Panc1 (cell line): Measurements from ENCODE around the gene CNN2. TPM values are rescaled to one million over a fixed set of nuclear protein-coding genes. Genes with fewer than 3 reads are reported as not detected.

Experiments used
- ATAC-seq: fragments of 200-7000 bp; cut with Tn5 transposase; 2 replicates; pipeline ENCODE4 v1.9.1; 2020; ENCODE audit warnings: mild to moderate bottlenecking, moderate library complexity
- BruUV-seq: library from RNA; stranded (reverse); fragments of 400-500 nt; replicated peaks from 2 replicates; lab custom pipeline; 2021; lab: Mats Ljungman, UMichigan
- CTCF ChIA-PET: fragments of 300-600 bp; sonication (Branson Sonifier 250); formaldehyde crosslinking; loops from one replicate; lab custom pipeline; 2022; ENCODE audit warnings: antibody characterized with exemption; lab: Charles Lee
- POLR2A ChIA-PET: fragments of 300-600 bp; sonication (Branson Sonifier 250); formaldehyde crosslinking; loops from one replicate; lab custom pipeline; 2022; ENCODE audit warnings: antibody characterized with exemption; lab: Charles Lee
- DNase-seq: peaks from one replicate; pipeline ENCODE4 v3.0.0-alpha.2; 2010; ENCODE audit warnings: low read depth, low spot score
- H3K27ac ChIP-seq: 2 replicates; pipeline ENCODE4 v1.5.1; 2011; ENCODE audit warnings: mild to moderate bottlenecking, low read length, inconsistent platforms
- H3K27me3 ChIP-seq: fragments of 200-500 bp; sonication (Bioruptor generic); 2 replicates; pipeline ENCODE4 v1.6.0; 2014; ENCODE audit warnings: low read length, inconsistent platforms; ENCODE audit not compliant: control insufficient read depth, insufficient read depth
- H3K36me3 ChIP-seq: fragments of 200-500 bp; sonication (Bioruptor generic); 2 replicates; pipeline ENCODE4 v1.5.1; 2014; ENCODE audit warnings: inconsistent platforms, mild to moderate bottlenecking, low read length, moderate library complexity; ENCODE audit not compliant: control insufficient read depth, insufficient read depth
- H3K4me1 ChIP-seq: 2 replicates; pipeline ENCODE4 v1.5.1; 2011; ENCODE audit warnings: inconsistent platforms, mild to moderate bottlenecking, low read length, moderate library complexity; ENCODE audit not compliant: control insufficient read depth, insufficient read depth
- H3K4me3 ChIP-seq, 2 experiments: 2 replicates each; pipeline ENCODE4 v1.5.1; 2011 to 2012; ENCODE audit warnings: low read depth in 2 of 2, low read length in 2 of 2, mild to moderate bottlenecking in 2 of 2, inconsistent platforms in 1 of 2, moderate library complexity in 1 of 2
- H3K9me3 ChIP-seq: fragments of 200-500 bp; sonication (Bioruptor generic); 2 replicates; pipeline ENCODE4 v1.5.1; 2014; ENCODE audit warnings: low read depth, mild to moderate bottlenecking, inconsistent platforms, low read length, moderate library complexity; ENCODE audit not compliant: control insufficient read depth, insufficient read depth
- POLR2AphosphoS5 ChIP-seq: IDR thresholded peaks from 2 replicates; pipeline ENCODE4 v1.6.1; 2012; ENCODE audit warnings: mild to moderate bottlenecking, low read depth, low read length, moderate library complexity
- SIN3A ChIP-seq: IDR thresholded peaks from 2 replicates; pipeline ENCODE4 v1.6.1; 2012; ENCODE audit warnings: low read depth, mild to moderate bottlenecking, low read length, moderate library complexity, borderline replicate concordance; ENCODE audit not compliant: insufficient read depth
- TCF7L2 ChIP-seq: IDR thresholded peaks from 2 replicates; pipeline ENCODE4 v1.6.1; 2011; ENCODE audit warnings: mild to moderate bottlenecking, low read depth, low read length, inconsistent platforms
- in situ Hi-C: cut with HindIII; loops from 2 replicates; pipeline ENCODE4 v1.10.0; 2016; ENCODE audit warnings: low sequenced_read_pairs, low pct_unique_long_range_greater_than_20kb
- intact Hi-C: fragments of 100-400 bp; cut with micrococcal nuclease; formaldehyde crosslinking; loops from one replicate; pipeline ENCODE4 v1.10.0; 2022; ENCODE audit not compliant: unreplicated experiment
- total RNA-seq: library from RNA; stranded (reverse); gene quantifications from one replicate; pipeline ENCODE4 v1.2.1, GENCODE V29; 2021; ENCODE audit not compliant: unreplicated experiment
- TF ChIP-seq, protein P1 (sequence below), 2 experiments: IDR thresholded peaks; 2 replicates each; pipeline ENCODE4 v1.6.1; 2011 to 2012; ENCODE audit warnings: low read depth in 2 of 2, control low read depth in 1 of 2, low read length in 1 of 2, mild to moderate bottlenecking in 1 of 2, moderate library complexity in 1 of 2; ENCODE audit not compliant: insufficient read depth in 1 of 2
- TF ChIP-seq, protein P2 (sequence below): fragments of 450-650 bp; IDR thresholded peaks from 2 replicates; pipeline ENCODE4 v1.5.1; 2017; ENCODE audit warnings: mild to moderate bottlenecking

The CNN2 gene
- total RNA-seq, 1 experiment from 2014 or later: 203 TPM

DNA sequence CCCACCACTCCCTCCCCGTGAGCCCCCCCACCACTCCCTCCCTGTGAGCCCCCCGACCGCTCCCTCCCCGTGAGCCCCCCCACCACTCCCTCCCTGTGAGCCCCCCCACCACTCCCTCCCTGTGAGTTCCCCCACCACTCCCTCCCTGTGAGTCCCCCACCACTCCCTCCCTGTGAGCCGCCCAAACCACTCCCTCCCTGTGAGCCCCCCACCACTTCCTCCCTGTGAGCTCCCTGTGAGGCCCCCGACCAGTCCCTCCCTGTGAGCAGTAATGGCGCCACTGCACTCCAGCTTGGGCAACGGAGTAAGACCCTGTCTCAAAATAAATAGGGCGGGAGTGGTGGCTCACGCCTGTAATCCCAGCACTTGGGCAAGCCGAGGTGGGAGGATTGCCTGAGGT is 23.4 kb downstream of the CNN2 start:
- Histone ChIP-seq H3K4me3 (no peak overlapping the region), H3K9me3 (no peaks in the 10 kb centered on the region), H3K4me1 (no peaks in the 10 kb centered on the region), H3K36me3 (no peaks in the 10 kb centered on the region), H3K27ac (no peak overlapping the region), H3K27me3 (no peaks in the 10 kb centered on the region)
- intact Hi-C loops: no loop called here
- ChIA-PET POLR2A (no interaction called here), CTCF (no interaction called here)
- ATAC-seq (no peak), DNase-seq (no peak)
- in situ Hi-C loops: no loop called here
- BruUV-seq: no TSS peak
- no peak for TF ChIP-seq SIN3A
- no peak for TF ChIP-seq POLR2AphosphoS5
- no peak for TF ChIP-seq TCF7L2
- TF ChIP-seq, protein P1, sequence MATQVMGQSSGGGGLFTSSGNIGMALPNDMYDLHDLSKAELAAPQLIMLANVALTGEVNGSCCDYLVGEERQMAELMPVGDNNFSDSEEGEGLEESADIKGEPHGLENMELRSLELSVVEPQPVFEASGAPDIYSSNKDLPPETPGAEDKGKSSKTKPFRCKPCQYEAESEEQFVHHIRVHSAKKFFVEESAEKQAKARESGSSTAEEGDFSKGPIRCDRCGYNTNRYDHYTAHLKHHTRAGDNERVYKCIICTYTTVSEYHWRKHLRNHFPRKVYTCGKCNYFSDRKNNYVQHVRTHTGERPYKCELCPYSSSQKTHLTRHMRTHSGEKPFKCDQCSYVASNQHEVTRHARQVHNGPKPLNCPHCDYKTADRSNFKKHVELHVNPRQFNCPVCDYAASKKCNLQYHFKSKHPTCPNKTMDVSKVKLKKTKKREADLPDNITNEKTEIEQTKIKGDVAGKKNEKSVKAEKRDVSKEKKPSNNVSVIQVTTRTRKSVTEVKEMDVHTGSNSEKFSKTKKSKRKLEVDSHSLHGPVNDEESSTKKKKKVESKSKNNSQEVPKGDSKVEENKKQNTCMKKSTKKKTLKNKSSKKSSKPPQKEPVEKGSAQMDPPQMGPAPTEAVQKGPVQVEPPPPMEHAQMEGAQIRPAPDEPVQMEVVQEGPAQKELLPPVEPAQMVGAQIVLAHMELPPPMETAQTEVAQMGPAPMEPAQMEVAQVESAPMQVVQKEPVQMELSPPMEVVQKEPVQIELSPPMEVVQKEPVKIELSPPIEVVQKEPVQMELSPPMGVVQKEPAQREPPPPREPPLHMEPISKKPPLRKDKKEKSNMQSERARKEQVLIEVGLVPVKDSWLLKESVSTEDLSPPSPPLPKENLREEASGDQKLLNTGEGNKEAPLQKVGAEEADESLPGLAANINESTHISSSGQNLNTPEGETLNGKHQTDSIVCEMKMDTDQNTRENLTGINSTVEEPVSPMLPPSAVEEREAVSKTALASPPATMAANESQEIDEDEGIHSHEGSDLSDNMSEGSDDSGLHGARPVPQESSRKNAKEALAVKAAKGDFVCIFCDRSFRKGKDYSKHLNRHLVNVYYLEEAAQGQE (IDR thresholded peaks at IDR 0.05; ENCODE audit: insufficient read depth in 1 of 2, low read depth in 2 of 2, low read length in 1 of 2): no peak
- TF ChIP-seq, protein P2, sequence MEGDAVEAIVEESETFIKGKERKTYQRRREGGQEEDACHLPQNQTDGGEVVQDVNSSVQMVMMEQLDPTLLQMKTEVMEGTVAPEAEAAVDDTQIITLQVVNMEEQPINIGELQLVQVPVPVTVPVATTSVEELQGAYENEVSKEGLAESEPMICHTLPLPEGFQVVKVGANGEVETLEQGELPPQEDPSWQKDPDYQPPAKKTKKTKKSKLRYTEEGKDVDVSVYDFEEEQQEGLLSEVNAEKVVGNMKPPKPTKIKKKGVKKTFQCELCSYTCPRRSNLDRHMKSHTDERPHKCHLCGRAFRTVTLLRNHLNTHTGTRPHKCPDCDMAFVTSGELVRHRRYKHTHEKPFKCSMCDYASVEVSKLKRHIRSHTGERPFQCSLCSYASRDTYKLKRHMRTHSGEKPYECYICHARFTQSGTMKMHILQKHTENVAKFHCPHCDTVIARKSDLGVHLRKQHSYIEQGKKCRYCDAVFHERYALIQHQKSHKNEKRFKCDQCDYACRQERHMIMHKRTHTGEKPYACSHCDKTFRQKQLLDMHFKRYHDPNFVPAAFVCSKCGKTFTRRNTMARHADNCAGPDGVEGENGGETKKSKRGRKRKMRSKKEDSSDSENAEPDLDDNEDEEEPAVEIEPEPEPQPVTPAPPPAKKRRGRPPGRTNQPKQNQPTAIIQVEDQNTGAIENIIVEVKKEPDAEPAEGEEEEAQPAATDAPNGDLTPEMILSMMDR: no peak

DNA sequence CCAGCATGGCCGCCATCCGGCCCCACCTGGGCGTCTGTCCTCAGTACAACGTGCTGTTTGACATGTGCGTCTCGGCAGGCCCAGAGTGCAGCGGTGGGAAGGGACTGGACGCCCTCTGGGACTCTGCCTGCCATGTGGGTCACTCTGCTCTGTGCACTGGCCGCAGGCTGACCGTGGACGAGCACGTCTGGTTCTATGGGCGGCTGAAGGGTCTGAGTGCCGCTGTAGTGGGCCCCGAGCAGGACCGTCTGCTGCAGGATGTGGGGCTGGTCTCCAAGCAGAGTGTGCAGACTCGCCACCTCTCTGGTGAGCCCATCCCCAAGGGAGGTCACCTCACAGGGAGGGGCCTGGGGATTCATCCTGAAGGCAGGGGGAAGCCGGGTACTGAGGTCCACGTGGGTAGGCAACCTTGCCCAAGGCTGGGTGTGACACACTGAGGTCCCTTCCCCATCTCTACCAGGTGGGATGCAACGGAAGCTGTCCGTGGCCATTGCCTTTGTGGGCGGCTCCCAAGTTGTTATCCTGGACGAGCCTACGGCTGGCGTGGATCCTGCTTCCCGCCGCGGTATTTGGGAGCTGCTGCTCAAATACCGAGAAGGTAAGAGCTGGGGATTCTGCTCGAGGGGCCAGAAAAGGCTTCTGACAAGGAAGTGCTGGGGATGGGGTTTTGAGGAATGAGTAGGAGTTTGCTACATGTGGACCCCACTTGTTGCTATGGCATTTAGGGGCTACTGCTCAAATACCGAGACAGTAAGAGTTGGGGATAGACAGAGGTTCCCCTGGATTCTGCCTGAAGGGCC is 24.8 kb downstream of the CNN2 start:
- no peaks in the 10 kb centered on the region for H3K27me3 ChIP-seq
- BruUV-seq: no TSS peak
- H3K4me1 ChIP-seq: no peaks in the 10 kb centered on the region
- no peaks in the 10 kb centered on the region for H3K9me3 ChIP-seq
- POLR2A ChIA-PET: no interaction called here
- no peak overlapping the region for H3K27ac ChIP-seq
- TF ChIP-seq, protein P2: no peak
- DNase-seq (no peak), ATAC-seq (no peak)
- intact Hi-C loops (no loop called here), in situ Hi-C loops (no loop called here)
- H3K36me3 ChIP-seq: no peaks in the 10 kb centered on the region
- H3K4me3 ChIP-seq: no peak overlapping the region
- CTCF ChIA-PET: no interaction called here
